NCI-H1105 (cell line): ENCODE measurements around the gene MAPKAP1.

ENCODE experiments used
- DNase-seq: peaks from one replicate; lab custom pipeline; 2025; lab: John Stamatoyannopoulos, UW

MAPKAP1 gene

GRCh38 chr9:125447202-125447802, 259.7 kb downstream of the MAPKAP1 start:
- no peak for DNase-seq

DNA sequence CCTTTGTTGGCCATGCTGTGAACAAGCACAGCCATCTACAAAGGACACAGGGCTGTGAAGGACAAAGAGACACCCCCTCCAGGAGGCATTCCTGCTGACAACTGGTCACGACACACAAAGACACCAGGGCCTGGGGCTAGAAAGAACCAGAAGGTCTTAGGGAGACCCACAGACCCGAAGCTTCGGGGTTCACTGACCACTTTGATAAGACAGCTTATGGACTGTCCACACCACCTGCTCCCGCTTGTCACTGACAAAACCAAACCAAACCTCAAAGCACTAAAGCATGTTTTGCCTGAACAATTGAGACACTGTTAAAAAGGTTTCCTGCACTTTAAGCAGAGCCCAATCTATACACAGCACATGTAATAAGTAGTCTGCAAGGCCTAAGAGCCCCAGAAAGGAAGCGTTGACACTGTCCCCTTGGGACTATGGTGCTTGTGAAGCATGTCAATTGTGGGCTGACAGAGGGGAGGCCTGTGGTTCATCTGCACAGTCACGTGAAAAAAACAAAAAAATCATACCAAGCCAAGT, 260.4 kb downstream of the MAPKAP1 start:
- no peak for DNase-seq

GRCh38 chr9:125444956-125445506, 262.0 kb downstream of the MAPKAP1 start:
- no peak for DNase-seq

DNA sequence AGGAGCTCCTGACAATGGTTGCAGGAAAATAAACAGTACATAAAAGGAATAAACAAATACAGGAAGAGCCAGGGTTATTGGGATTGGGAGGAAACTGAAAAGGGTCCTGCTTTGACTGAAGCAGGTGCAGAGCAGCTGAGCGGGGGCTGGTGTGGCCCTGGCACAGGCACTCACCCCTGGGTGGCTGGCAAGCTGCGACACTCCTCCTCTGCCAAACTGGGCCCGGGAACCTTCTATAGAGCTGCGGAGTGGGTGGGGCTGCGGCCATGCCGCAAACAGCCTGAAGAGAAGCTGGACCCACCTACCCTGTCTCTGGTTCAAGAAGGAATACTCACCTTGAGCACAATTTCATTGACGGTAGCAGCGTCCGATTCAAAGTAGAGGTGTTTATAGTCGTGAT, 262.8 kb downstream of the MAPKAP1 start:
- no peak for DNase-seq

DNA sequence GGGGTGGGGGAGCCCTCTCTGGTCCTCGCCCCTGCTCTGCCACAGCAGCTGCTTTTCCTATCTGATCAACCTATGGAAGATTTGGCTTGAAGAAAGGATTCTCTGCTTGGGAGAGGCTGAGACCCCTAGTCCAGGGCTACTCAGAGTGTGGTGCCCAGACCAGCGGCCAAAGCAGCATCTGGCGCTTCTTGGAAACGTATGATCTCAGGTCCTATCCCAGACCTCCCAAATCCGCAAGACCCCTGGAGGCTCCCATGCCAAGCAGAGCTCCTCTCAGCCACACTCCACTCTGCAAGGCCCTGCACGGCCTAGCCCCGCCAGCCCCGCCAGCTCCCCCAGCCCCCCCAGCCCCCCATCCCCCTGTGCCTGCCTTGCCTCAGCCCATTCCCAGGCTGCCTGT, 263.6 kb downstream of the MAPKAP1 start:
- DNase-seq: no peak

GRCh38 chr9:125442452-125442851, 264.6 kb downstream of the MAPKAP1 start:
- no peak for DNase-seq

DNA sequence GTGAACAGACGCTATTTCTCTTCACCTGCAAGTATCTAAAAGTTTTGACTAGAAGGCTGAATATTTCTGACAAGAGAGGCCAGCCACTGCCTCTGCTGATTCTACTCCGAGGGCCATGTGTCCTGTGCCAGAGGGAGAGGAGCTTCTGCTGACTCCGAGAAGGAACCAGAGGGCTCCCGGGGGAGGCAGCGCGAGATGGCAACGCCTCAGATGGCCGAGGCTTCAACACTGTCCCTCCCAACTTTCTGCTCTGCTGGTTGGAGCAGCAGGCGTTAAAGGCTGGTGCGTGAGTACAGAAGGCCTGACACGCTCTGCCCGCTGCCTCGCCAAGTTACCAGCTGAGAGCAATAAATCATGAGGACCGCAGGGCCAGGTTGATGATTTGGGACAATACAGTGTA, 266.6 kb downstream of the MAPKAP1 start:
- peak; percentile 1 for DNase-seq

DNA sequence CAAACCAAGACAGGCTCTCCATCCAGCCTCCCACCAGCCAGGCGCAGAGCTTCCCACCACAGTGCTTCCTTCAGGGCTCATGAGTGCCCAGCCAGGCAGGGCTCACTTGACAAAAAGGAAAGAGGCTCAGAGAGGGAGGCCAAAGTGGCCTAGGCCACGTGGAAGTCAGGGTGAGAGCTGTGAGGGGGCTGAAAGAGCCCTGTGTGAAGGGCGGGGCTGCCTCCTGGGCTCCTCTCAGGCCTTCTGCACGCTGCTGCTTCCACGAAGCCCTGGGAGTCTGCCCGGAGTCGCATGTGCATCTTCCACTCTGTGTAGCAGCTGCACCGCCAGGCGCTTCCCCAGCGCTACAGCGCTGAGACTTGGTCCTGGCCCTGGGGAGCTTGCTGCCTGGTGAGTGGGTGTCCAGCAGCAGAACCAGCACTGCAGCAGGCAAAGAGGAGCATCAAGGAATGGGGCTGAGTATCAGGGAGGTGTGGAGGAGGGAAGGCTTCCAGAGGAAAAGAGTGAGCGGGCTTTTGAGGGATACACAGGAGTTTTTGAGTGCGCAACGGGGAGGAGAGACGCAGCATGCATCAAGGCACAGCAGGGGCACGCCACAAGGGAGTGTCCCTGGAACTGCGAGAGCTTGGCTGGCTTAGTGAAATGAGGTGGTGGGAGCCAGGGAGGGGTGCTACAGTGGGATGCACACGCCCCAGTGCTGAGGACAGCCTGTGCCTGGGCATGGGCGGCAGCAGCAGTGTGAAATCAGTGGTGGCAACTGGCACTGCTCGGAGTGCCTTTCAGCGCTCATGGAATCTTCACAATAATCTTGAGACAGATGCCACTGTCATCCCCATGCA, 267.4 kb downstream of the MAPKAP1 start:
- no peak for DNase-seq

DNA sequence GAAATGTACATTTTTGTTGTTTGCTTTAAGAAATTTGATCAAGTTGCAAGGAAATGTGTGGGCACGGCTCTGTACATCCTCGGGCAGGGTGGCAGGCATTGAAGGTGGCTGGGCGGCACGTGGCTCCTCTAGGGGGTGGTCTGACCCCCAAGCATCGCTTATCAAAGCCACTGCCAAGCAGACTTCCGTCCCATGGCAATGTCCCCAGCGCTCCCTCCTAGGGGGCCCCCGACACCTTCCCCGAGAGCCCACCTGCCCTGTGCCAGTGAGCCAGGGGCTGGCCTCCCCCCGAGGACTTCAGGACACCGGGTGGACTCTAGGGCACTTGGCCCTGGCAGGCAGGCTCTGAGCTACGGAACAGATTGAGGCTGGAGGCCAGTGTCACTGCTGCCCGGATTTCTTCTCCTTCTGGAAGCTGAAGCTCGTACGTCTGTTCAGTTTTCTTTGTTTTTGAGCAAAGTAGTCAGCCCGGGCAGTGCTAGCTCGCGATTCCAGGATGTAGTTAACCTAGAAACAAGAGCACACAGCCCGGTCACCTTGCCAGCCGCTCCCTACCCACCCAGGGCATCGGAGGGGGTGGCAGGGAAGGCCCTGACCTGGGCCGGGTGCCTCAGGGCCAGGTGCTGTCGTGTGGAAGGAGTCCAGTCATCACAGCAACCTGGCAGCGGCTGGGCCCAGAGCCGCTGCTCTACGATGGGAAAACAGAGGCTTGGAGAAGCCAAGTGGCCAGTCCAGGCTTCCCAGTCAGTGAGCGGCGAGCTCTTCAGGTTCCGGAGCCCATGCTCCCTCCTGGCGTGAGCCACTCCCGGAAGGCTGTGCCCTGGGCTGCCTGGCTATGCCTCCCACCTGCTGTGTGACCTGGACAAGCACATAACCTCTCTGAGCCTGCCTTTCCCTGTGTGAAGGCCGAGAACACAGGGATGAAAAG, 268.2 kb downstream of the MAPKAP1 start:
- no peak for DNase-seq

- no peak for DNase-seq
Observed at GRCh38 chr9:125437771-125438221, 269.2 kb downstream of the MAPKAP1 start.

- no peak for DNase-seq
Observed at GRCh38 chr9:125436613-125437443, 270.2 kb downstream of the MAPKAP1 start.

GRCh38 chr9:125435776-125436612, 271.0 kb downstream of the MAPKAP1 start:
- DNase-seq: no peak

GRCh38 chr9:125434986-125435775, 271.8 kb downstream of the MAPKAP1 start:
- DNase-seq: no peak

DNA sequence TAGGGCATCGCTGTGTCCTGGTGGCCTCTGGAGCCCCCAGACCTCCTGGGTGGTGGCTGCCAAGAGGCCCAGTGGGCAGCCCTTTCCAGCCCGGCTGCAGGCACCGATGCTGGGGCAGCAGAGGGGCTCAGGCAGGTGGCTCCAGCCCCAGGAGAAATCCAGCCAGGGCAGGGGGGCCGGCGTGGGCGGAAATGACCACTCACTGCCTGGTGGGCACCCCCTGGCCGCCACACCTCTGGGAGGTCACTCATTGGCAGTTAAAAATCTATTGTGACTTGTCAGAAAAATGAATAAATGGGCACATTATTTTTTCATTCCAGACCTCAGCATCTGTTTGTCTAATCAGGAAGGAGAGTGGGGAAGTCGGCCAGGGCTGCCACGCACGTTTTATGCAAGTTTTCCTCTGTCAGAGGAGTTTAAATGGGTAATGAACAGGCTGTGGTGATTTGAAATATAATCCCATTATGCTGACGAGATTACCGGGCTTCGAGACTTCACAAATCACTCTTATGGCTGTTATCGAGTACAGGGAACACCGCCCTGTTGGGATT, 273.5 kb downstream of the MAPKAP1 start:
- no peak for DNase-seq

DNA sequence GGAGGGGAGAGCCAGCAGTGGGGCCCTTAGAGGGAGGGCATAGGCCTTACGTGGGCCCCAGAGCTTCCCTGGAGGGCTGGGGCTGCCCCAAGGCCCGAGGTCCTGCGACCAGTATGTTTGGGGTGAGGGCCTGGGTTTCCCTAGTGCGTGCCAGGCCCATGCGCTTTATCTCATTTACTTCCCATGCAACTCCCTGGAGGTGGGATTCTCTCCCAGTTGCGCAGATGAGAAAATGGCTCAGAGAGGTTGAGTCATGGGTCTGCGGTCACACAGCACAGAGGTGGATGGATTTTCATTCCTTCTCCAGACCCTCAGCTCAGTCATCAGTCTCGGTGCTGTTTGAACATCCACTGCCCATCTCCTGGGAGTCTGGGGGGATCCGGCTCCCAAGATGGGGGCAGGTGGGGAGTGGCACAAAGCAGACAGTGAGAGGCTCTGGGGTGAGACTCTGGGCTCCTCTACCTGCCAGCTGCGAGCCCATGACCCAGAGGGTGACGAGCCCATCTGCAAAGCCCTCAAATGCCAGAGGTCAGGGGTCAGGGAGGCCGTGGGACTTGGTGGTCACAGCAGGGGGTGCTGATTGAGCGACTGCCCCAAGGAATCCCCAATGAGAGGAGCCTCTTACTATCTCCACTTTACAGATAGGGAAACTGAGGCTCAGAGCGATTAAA, 274.2 kb downstream of the MAPKAP1 start:
- DNase-seq: no peak

- no peak for DNase-seq
Observed at GRCh38 chr9:125431741-125432271, 275.2 kb downstream of the MAPKAP1 start.

- no peak for DNase-seq
Observed at GRCh38 chr9:125431012-125431305, 276.0 kb downstream of the MAPKAP1 start.
